ENCODE measurements around the gene NEUROG1. TPM values are rescaled to one million over a fixed set of nuclear protein-coding genes. Genes with fewer than 3 reads are reported as not detected.

The NEUROG1 gene
- total RNA-seq (not detected), total RNA-seq (0 reads per million in 2 donors)

GRCh38 chr5:135535820-135536801 is at the start of gene NEUROG1:
NEUROG1 (minus strand) TSS chr5:135535964; CDS start chr5:135535690, 274 bp downstream.
- ATAC-seq = no peak
- Mint-ChIP-seq H3K27me3 (peaks cover 98% of the 10 kb centered on the region), H3K4me1 (peaks cover 9% of the 10 kb centered on the region), H3K36me3 (ENCODE audit: low read depth) (peaks cover 5% of the 10 kb centered on the region), H3K27ac (no peak within 1 kb of the TSS), H3K4me3 (peak within 1 kb of the TSS; percentile 66)
- no peaks in the 10 kb centered on the region for H3K9me3 ChIP-seq (ENCODE audit: control insufficient read depth, low read length, poor library complexity, severe bottlenecking)
- no peak for DNase-seq

- H3K36me3 Mint-ChIP-seq (ENCODE audit: low read depth) = peaks cover 5% of the 10 kb centered on the region
- DNase-seq (no peak), ATAC-seq (no peak)
- no peaks in the 10 kb centered on the region for H3K4me1 Mint-ChIP-seq
- no peak overlapping the region for H3K4me3 Mint-ChIP-seq
- H3K9me3 ChIP-seq (ENCODE audit: control insufficient read depth, low read length, poor library complexity, severe bottlenecking) = no peaks in the 10 kb centered on the region
- H3K27ac Mint-ChIP-seq = no peak overlapping the region
- peaks cover 50% of the 10 kb centered on the region for H3K27me3 Mint-ChIP-seq
Observed at GRCh38 chr5:135584918-135585317, 49.2 kb upstream of the NEUROG1 start.

GRCh38 chr5:135584276-135584675 is 48.5 kb upstream of the NEUROG1 start:
- peaks cover 56% of the 10 kb centered on the region for H3K27me3 Mint-ChIP-seq
- ATAC-seq = no peak
- no peak overlapping the region for H3K4me3 Mint-ChIP-seq
- H3K27ac Mint-ChIP-seq = no peak overlapping the region
- H3K9me3 ChIP-seq (ENCODE audit: control insufficient read depth, low read length, poor library complexity, severe bottlenecking) = no peaks in the 10 kb centered on the region
- peaks cover 5% of the 10 kb centered on the region for H3K36me3 Mint-ChIP-seq (ENCODE audit: low read depth)
- no peaks in the 10 kb centered on the region for H3K4me1 Mint-ChIP-seq
- DNase-seq = no peak

- H3K9me3 ChIP-seq (ENCODE audit: control insufficient read depth, low read length, poor library complexity, severe bottlenecking) = no peaks in the 10 kb centered on the region
- no peak overlapping the region for H3K27ac Mint-ChIP-seq
- peaks cover 2% of the 10 kb centered on the region for H3K4me1 Mint-ChIP-seq
- DNase-seq = no peak
- no peak overlapping the region for H3K4me3 Mint-ChIP-seq
- peaks cover 5% of the 10 kb centered on the region for H3K36me3 Mint-ChIP-seq (ENCODE audit: low read depth)
- peaks cover 67% of the 10 kb centered on the region for H3K27me3 Mint-ChIP-seq
- ATAC-seq = no peak
Observed at GRCh38 chr5:135582099-135582781, 46.5 kb upstream of the NEUROG1 start.

GRCh38 chr5:135578685-135579341 is 43.0 kb upstream of the NEUROG1 start, which contains the start of gene CXCL14:
CXCL14 (minus strand) TSS chr5:135578991; CDS start chr5:135578778, 213 bp downstream.
- peaks cover 5% of the 10 kb centered on the region for H3K36me3 Mint-ChIP-seq (ENCODE audit: low read depth)
- DNase-seq (no peak), ATAC-seq (no peak)
- peaks cover 75% of the 10 kb centered on the region for H3K27me3 Mint-ChIP-seq
- no peaks in the 10 kb centered on the region for H3K9me3 ChIP-seq (ENCODE audit: control insufficient read depth, low read length, poor library complexity, severe bottlenecking)
- H3K27ac Mint-ChIP-seq = no peak within 1 kb of the TSS
- no peak within 1 kb of the TSS for H3K4me3 Mint-ChIP-seq
- H3K4me1 Mint-ChIP-seq = peaks cover 2% of the 10 kb centered on the region

GRCh38 chr5:135578305-135578684 is 42.5 kb upstream of the NEUROG1 start:
- no peak overlapping the region for H3K4me3 Mint-ChIP-seq
- ATAC-seq (no peak), DNase-seq (no peak)
- peaks cover 70% of the 10 kb centered on the region for H3K27me3 Mint-ChIP-seq
- H3K27ac Mint-ChIP-seq = no peak overlapping the region
- H3K4me1 Mint-ChIP-seq = peaks cover 2% of the 10 kb centered on the region
- H3K9me3 ChIP-seq (ENCODE audit: control insufficient read depth, low read length, poor library complexity, severe bottlenecking) = no peaks in the 10 kb centered on the region
- peaks cover 5% of the 10 kb centered on the region for H3K36me3 Mint-ChIP-seq (ENCODE audit: low read depth)

GRCh38 chr5:135577421-135577820 is 41.7 kb upstream of the NEUROG1 start:
- Mint-ChIP-seq H3K4me1 (peaks cover 2% of the 10 kb centered on the region), H3K27ac (no peak overlapping the region), H3K36me3 (ENCODE audit: low read depth) (no peaks in the 10 kb centered on the region), H3K4me3 (no peak overlapping the region), H3K27me3 (peaks cover 65% of the 10 kb centered on the region)
- no peak for DNase-seq
- H3K9me3 ChIP-seq (ENCODE audit: control insufficient read depth, low read length, poor library complexity, severe bottlenecking) = no peaks in the 10 kb centered on the region
- ATAC-seq = no peak

- H3K27me3 Mint-ChIP-seq = peaks cover 62% of the 10 kb centered on the region
- H3K4me3 Mint-ChIP-seq = no peak overlapping the region
- H3K9me3 ChIP-seq (ENCODE audit: control insufficient read depth, low read length, poor library complexity, severe bottlenecking) = no peaks in the 10 kb centered on the region
- no peak overlapping the region for H3K27ac Mint-ChIP-seq
- peaks cover 2% of the 10 kb centered on the region for H3K4me1 Mint-ChIP-seq
- H3K36me3 Mint-ChIP-seq (ENCODE audit: low read depth) = no peaks in the 10 kb centered on the region
- no peak for DNase-seq
- ATAC-seq = no peak
Observed at GRCh38 chr5:135576075-135576599, 40.4 kb upstream of the NEUROG1 start.

- ATAC-seq = no peak
- H3K4me1 Mint-ChIP-seq = peaks cover 2% of the 10 kb centered on the region
- no peak overlapping the region for H3K4me3 Mint-ChIP-seq
Observed at GRCh38 chr5:135574493-135574892, 38.7 kb upstream of the NEUROG1 start.

GRCh38 chr5:135571902-135572301 is 36.1 kb upstream of the NEUROG1 start:
- Mint-ChIP-seq H3K4me3 (no peak overlapping the region), H3K27ac (no peak overlapping the region)

More at GRCh38 chr5:135574493-135574892, 38.7 kb upstream of the NEUROG1 start:
- peaks cover 46% of the 10 kb centered on the region for H3K27me3 Mint-ChIP-seq
- H3K27ac Mint-ChIP-seq = no peak overlapping the region
- no peaks in the 10 kb centered on the region for H3K36me3 Mint-ChIP-seq (ENCODE audit: low read depth)
- DNase-seq = no peak
- no peaks in the 10 kb centered on the region for H3K9me3 ChIP-seq (ENCODE audit: control insufficient read depth, low read length, poor library complexity, severe bottlenecking)

GRCh38 chr5:135571066-135571609 is 35.4 kb upstream of the NEUROG1 start:
- H3K4me1 Mint-ChIP-seq = peaks cover 7% of the 10 kb centered on the region
- no peak overlapping the region for H3K4me3 Mint-ChIP-seq
- no peak overlapping the region for H3K27ac Mint-ChIP-seq
- H3K27me3 Mint-ChIP-seq = peaks cover 44% of the 10 kb centered on the region
- DNase-seq (no peak), ATAC-seq (no peak)
- no peaks in the 10 kb centered on the region for H3K36me3 Mint-ChIP-seq (ENCODE audit: low read depth)
- no peaks in the 10 kb centered on the region for H3K9me3 ChIP-seq (ENCODE audit: control insufficient read depth, low read length, poor library complexity, severe bottlenecking)

More at GRCh38 chr5:135571902-135572301, 36.1 kb upstream of the NEUROG1 start:
- H3K4me1 Mint-ChIP-seq = peaks cover 6% of the 10 kb centered on the region
- DNase-seq (no peak), ATAC-seq (no peak)
- H3K36me3 Mint-ChIP-seq (ENCODE audit: low read depth) = no peaks in the 10 kb centered on the region
- H3K27me3 Mint-ChIP-seq = peaks cover 42% of the 10 kb centered on the region
- no peaks in the 10 kb centered on the region for H3K9me3 ChIP-seq (ENCODE audit: control insufficient read depth, low read length, poor library complexity, severe bottlenecking)

- DNase-seq (no peak), ATAC-seq (no peak)
- H3K36me3 Mint-ChIP-seq (ENCODE audit: low read depth) = no peaks in the 10 kb centered on the region
- no peaks in the 10 kb centered on the region for H3K9me3 ChIP-seq (ENCODE audit: control insufficient read depth, low read length, poor library complexity, severe bottlenecking)
- peaks cover 9% of the 10 kb centered on the region for H3K4me1 Mint-ChIP-seq
- no peak overlapping the region for H3K27ac Mint-ChIP-seq
- H3K4me3 Mint-ChIP-seq = no peak overlapping the region
- peaks cover 43% of the 10 kb centered on the region for H3K27me3 Mint-ChIP-seq
Observed at GRCh38 chr5:135570453-135570764, 34.6 kb upstream of the NEUROG1 start.

Measured in T-helper 17 cell (primary cell).